GM21576 (cell line): Measurements from ENCODE around the gene ASCL2.

Source experiments
- ATAC-seq: cut with Tn5 transposase; IDR thresholded peaks from one replicate; pipeline ENCODE4 v1.9.1; 2021; ENCODE audit warnings: mild to moderate bottlenecking, moderate library complexity; ENCODE audit not compliant: unreplicated experiment

The ASCL2 gene

GRCh38 chr11:2309251-2310072, 39.1 kb upstream of the ASCL2 start:
- ATAC-seq: no peak

- ATAC-seq: no peak
These were observed 38.3 kb upstream of the ASCL2 start for GRCh38 chr11:2308713-2309112.

DNA sequence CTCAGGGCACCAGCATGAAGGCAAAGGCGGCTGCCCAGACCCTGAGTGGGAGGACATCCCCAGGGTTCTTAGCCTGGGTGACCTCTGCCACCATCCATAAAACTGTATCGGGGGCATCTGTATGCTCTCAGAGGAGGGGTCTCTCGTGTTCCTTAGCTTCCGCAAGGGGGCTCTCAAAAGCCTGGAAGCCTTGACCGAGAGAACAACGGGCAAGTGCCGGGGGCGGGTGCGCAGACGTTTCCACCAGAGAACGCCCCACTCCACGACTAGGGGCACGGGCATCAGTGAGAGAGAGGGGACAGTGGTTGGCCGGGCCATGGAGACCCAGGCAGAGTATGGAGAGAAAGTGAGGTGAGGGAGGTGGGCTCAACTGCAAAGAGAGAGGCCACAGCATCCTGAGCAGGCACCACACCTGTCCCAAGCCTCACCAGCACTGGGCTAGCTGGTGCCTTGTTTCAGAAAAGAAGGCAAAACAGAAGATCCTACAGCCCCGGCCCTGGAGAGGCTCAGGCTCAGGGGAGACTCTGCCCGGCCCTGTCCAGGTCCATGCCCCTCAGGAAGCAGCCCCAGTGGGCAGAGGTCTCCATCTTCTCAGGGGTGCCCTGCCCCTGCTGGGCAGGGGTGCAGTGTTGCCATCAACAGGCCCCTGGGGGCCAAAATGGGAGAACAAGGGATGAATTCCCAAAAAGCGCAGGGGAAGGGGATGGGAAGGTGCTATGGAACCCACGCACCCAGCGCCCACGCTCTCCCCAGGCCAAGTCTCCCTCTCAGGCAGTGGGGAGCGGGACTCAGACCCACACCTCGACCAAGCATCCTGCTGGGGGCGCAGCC, 37.3 kb upstream of the ASCL2 start:
- ATAC-seq: no peak

GRCh38 chr11:2306877-2307500, 36.6 kb upstream of the ASCL2 start:
- no peak for ATAC-seq

GRCh38 chr11:2306452-2306823, 36.0 kb upstream of the ASCL2 start:
- no peak for ATAC-seq

- no peak for ATAC-seq
These were observed 35.5 kb upstream of the ASCL2 start for GRCh38 chr11:2305788-2306451.

DNA sequence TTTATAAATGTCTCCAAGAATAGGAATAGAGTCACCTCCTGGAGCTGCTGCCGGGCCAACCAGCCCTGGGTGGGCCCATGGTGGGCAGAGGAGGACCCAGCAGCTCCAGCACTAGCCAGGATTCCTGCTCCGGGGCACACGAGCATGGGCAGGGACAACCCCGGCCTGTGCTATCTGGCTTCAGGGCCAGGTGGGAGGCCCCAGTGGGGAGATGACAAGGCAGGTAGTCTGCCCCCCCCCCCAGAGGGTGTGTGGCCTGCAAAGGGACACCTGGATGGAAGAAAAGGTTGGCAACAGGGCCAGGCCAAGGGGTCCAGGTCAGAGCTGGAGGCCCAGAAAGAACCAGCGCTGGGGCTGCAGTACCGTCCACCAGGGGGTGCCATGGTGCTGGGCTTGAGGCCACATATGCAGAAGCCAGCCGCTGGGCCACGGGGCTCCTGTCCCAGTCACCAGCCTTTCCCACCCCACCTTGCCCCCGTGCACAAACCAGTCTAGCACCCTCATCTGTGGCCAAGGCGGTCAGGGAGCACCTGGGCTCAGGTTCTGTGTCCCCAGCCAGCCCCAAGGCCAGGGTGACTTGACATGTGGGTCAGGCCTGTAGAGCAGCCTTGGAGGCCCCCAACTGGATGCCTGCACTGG, 34.9 kb upstream of the ASCL2 start:
- no peak for ATAC-seq

GRCh38 chr11:2304506-2305139, 34.2 kb upstream of the ASCL2 start:
- ATAC-seq: no peak

DNA sequence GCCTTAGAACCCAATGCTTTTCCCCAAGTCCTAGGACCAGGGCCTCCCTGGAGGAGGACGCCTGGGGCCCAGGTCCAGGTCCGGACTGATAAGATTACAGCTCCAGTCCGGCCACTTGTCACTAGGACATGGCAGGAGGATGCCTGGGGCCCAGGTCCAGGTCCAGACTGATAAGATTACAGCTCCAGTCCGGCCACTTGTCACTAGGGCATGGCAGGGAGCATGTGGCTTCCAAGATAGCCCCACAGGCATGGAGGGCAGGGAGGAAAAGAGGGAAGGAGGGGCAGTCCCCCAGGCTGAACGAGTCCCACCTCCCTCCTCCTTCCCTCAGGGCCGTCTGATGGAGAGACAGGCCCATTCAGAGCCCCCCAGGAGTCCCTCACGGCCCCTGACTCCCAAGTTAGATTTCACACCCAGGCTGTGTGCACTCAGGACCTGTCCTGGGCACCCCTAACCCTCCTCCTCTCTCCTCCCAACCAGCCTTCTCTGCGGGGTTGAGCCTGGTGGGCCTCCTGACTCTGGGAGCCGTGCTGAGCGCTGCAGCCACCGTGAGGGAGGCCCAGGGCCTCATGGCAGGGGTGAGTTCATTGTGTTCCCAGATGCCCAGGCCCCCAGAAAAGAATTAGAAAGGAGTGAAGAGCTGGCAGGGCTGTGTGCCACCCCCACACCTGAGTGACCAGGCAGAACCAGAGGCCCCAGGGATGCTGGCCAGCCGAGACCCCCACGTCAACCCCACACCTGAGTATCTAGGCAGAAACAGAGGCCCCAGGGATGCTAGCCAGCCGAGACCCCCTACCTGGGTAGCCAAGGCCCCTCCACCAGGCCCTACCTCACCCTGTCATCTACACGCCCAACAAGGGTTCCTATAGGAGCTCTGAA, 33.5 kb upstream of the ASCL2 start:
- no peak for ATAC-seq

DNA sequence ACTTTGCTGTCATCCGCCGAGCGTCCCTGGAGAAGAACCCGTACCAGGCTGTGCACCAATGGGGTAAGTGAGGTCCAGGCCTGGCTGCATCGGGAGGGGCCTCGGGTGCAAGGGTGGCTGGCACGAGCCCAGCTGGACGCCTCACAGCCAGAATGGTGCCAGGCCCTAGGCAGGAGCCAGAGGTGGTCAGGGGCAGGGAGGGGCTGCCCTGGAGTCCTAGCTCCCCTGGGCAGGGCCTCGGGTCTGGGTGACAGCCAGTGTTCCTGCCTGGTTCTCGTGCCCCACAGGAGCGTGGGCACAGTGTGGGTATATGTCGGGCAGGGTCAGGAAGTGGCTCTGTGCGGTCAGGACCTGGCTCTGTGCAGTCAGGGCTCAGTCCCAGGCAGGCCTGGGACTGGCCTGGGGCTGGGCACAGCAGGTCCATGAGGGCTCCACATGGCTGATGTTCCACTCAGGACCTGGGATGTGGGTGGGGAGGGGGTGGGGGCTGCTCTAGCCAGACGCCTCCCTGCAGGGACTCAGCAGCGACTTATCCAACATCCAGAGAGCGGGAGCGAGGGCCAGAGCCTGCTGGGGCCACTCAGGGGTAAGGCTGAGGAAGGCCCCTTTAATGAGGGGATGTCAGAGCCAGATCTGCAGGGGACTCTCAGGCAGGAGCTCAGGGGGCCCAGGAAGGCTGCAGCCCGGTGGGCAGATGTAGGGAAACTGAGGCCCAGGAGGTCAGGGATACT, 32.7 kb upstream of the ASCL2 start:
- ATAC-seq: no peak

DNA sequence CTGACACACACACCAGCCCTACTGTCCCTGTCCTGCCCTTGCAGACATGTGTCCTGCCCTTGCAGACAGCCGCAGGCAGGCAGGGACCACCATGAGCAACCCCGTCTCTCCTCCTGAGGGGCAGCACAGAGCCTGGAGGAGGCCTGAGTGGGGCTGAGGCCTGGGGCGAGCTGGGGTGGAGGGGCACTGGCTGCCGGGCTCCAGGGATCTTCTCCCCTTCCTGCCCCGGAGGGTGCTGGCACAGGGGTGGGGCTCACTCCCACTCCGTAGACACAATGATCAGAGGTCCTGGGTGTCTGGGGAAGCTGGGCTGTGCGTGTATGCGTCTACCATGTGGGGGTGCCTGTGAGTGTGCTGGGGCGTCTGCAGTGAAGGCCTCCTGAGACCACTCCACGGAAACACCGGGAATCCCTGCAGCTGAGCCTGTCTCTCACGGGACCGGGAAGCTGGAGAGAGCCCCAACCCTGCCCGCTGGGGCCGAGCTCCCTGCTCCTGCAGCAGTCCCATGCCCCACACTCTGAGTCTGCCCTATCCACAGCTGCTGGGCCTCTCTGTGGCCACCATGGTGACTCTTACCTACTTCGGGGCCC, 32.0 kb upstream of the ASCL2 start:
- no peak for ATAC-seq

DNA sequence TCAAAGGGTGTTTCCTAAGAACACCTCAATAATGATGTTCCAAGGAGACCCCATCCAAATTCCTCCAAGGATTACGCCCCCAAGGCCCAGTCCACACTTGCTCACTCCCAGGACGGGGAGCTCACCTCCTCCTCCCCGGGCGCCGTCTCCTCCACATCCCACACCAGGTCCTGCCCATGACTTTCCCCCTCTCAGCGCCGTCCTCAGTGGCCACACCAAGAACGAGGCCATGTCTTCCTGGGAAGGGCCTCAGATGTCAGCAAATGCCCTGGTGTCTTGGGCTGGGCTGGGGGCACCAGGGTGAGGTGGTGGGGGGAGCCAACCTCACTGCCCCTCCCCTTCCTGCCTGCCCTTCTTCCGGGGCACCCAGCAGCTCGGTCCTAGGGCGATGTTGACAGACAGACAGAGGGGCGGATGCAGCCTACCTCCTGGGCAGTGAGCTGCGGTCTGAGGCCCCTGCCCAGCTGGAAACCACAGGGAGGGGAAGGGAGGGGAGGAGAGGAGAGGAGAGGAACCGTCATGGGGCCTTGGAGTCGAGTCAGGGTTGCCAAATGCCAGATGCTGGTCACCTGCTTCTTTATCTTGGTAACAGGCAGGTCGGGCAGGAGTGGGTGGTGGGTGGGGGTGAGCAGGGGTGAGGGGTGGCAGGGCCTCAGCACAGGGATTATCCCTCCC, 31.4 kb upstream of the ASCL2 start, which contains the start of the genes C11orf21 and TSPAN32:
Gene C11orf21 (minus strand): TSS at position 288 of the 675 bp plus-strand sequence. CDS start 110 bp downstream, at position 178.
Gene TSPAN32 (plus strand): TSS at position 383 of the 675 bp plus-strand sequence. CDS start 137 bp downstream, at position 520.
- no peak for ATAC-seq

DNA sequence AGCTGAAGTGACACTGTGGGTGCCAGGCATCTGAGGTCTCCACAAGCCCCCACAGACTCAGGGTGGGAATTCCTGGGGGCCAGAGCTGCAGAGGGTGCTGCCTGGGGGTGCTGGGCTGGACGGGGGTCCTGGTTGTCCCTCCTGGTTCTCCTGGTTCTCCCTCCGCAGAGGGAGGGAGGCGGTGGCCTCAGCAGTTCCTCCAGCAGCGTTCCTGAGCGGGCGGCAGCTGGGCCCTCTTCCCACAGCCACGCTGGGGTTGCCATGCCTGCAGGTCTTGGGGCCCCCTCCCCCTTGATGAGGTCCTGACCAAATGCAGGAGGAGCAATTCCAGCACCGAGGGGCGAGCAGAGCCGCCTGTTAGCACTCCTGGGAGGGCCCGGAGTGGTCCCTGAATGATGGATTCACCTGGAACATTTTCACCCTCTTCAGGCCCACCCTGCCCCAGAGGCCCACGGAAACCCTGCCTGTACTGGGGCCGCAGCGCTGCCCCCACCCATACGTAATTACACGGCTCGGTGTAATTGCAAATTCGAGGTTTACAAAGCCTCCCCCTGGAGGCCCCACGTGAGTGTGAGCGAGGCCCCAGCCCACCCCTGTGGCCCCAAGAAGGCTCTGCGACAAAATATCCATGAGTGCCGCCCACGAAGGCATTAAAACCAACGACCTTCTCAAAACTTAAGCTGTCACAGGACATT, 30.7 kb upstream of the ASCL2 start:
- ATAC-seq: no peak

DNA sequence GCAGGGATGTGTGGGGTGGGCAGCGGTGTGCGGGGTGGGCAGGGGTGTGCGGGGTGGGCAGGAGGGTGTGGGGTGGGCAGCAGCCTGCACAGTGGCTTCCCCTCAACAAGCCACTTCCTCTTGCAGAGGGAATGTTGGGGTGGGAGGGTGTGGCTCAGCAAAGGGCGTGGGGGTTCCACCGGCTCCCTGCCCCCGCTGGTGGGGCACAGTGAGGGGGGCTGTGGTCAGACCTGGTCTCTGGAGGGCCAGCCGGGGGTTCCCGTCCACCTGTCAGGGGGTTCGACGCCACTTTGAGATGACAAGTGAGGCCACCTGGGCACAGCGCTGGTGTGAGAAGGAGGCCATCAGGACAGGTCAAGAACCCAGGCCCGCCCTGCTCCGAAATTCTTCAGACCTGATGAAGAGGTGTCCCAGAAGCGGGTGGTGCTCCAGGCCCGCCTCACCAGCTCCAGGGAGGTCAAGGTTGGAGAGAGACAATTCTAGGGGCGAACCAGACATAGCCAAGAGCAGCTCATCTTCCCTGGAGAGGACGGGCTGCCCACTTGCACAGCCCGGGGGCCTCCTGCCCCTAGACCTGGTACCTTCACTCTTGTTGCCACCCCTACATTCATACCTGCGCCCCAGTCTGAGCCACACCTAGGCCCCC, 30.0 kb upstream of the ASCL2 start:
- ATAC-seq: no peak

GRCh38 chr11:2299773-2300172, 29.4 kb upstream of the ASCL2 start:
- ATAC-seq: no peak
